HEK293 (cell line): ENCODE data around the gene KCNQ2.

Source experiments
- CTCF ChIA-PET: fragments of 350-600 bp; formaldehyde crosslinking; extraction: SDS; loops from one replicate; lab custom pipeline; 2021; ENCODE audit warnings: antibody characterized with exemption; lab: Yijun Ruan, JAX
- POLR2A ChIA-PET: fragments of 300-600 bp; formaldehyde crosslinking; extraction: SDS; loops from one replicate; lab custom pipeline; 2020; ENCODE audit warnings: antibody characterized with exemption, inconsistent platforms; lab: Yijun Ruan, JAX
- H3K27ac ChIP-seq: fragments of 200-500 bp; sonication (Bioruptor generic); 2 replicates; pipeline ENCODE4 v1.5.1; 2014; ENCODE audit warnings: low read depth, low read length, control low read depth, inconsistent platforms; ENCODE audit errors: extremely low read depth
- H3K36me3 ChIP-seq, 2 experiments: fragments of 200-500 bp in 1 of 2; sonication (Bioruptor generic) in 1 of 2; 1 replicate in 1 of 2; 2 replicates in 1 of 2; pipeline ENCODE4 v1.5.1; 2014 to 2017; ENCODE audit warnings: inconsistent platforms in 2 of 2, low read length in 2 of 2; ENCODE audit not compliant: control insufficient read depth in 2 of 2, insufficient read depth in 1 of 2
- H3K4me1 ChIP-seq: fragments of 200-500 bp; sonication (Bioruptor generic); 2 replicates; pipeline ENCODE4 v1.5.1; 2014; ENCODE audit warnings: mild to moderate bottlenecking, low read length, inconsistent platforms; ENCODE audit not compliant: control insufficient read depth, insufficient read depth
- H3K4me3 ChIP-seq: 2 replicates; pipeline ENCODE4 v1.5.1; 2011; ENCODE audit warnings: low read depth, mild to moderate bottlenecking, control low read depth, low read length, moderate library complexity
- H3K9me3 ChIP-seq: fragments of 200-500 bp; sonication (Bioruptor generic); 2 replicates; pipeline ENCODE4 v1.5.1; 2014; ENCODE audit warnings: low read depth, low read length, inconsistent platforms; ENCODE audit not compliant: control insufficient read depth, insufficient read depth
- EGR2 ChIP-seq: fragments of 450-650 bp; formaldehyde crosslinking; IDR thresholded peaks from 2 replicates; pipeline ENCODE4 v1.5.1; 2016; ENCODE audit warnings: low read depth, missing biosample characterization, missing genetic modification characterization
- GLIS1 ChIP-seq: fragments of 450-650 bp; formaldehyde crosslinking; IDR thresholded peaks from 2 replicates; pipeline ENCODE4 v1.5.1; 2016; ENCODE audit warnings: missing biosample characterization, missing genetic modification characterization
- GLIS2 ChIP-seq: fragments of 450-650 bp; formaldehyde crosslinking; IDR thresholded peaks from 2 replicates; pipeline ENCODE4 v1.5.1; 2016; ENCODE audit warnings: missing biosample characterization, missing genetic modification characterization
- KLF10 ChIP-seq: fragments of 450-650 bp; IDR thresholded peaks from 2 replicates; pipeline ENCODE4 v1.5.1; 2018; ENCODE audit warnings: missing biosample characterization, mild to moderate bottlenecking, missing genetic modification characterization
- KLF8 ChIP-seq: fragments of 450-650 bp; formaldehyde crosslinking; IDR thresholded peaks from 2 replicates; pipeline ENCODE4 v1.5.1; 2016; ENCODE audit warnings: missing biosample characterization, missing genetic modification characterization
- ZBTB20 ChIP-seq: fragments of 450-650 bp; formaldehyde crosslinking; IDR thresholded peaks from 2 replicates; pipeline ENCODE4 v1.5.1; 2016; ENCODE audit warnings: missing biosample characterization, missing genetic modification characterization
- ZBTB7A ChIP-seq: fragments of 450-650 bp; formaldehyde crosslinking; IDR thresholded peaks from 2 replicates; pipeline ENCODE4 v1.5.1; 2016; ENCODE audit warnings: low read depth, missing biosample characterization, missing genetic modification characterization
- ZBTB8A ChIP-seq: fragments of 450-650 bp; formaldehyde crosslinking; IDR thresholded peaks from 2 replicates; pipeline ENCODE4 v1.5.1; 2016; ENCODE audit warnings: missing biosample characterization, missing genetic modification characterization
- ZFHX2 ChIP-seq: fragments of 450-650 bp; formaldehyde crosslinking; conservative IDR thresholded peaks from 2 replicates; pipeline ENCODE4 v1.5.1; 2016; ENCODE audit warnings: missing biosample characterization, missing genetic modification characterization
- ZIC2 ChIP-seq: fragments of 450-650 bp; formaldehyde crosslinking; IDR thresholded peaks from 2 replicates; pipeline ENCODE4 v1.5.1; 2016; ENCODE audit warnings: missing biosample characterization, missing genetic modification characterization
- ZNF157 ChIP-seq: fragments of 450-650 bp; formaldehyde crosslinking; IDR thresholded peaks from 2 replicates; pipeline ENCODE4 v1.5.1; 2016; ENCODE audit warnings: missing biosample characterization, missing genetic modification characterization
- ZNF169 ChIP-seq: fragments of 450-650 bp; formaldehyde crosslinking; IDR thresholded peaks from 2 replicates; pipeline ENCODE4 v1.5.1; 2016; ENCODE audit warnings: missing biosample characterization, missing genetic modification characterization
- ZNF292 ChIP-seq: fragments of 450-650 bp; formaldehyde crosslinking; IDR thresholded peaks from 2 replicates; pipeline ENCODE4 v1.5.1; 2016; ENCODE audit warnings: low read depth, missing biosample characterization, missing genetic modification characterization, borderline replicate concordance
- ZNF335 ChIP-seq: fragments of 450-650 bp; formaldehyde crosslinking; conservative IDR thresholded peaks from 2 replicates; pipeline ENCODE4 v1.5.1; 2016; ENCODE audit warnings: missing biosample characterization, missing genetic modification characterization
- ZNF561 ChIP-seq: fragments of 450-650 bp; IDR thresholded peaks from 2 replicates; pipeline ENCODE4 v1.5.1; 2018; ENCODE audit warnings: missing biosample characterization, missing genetic modification characterization, borderline replicate concordance
- ZNF600 ChIP-seq: fragments of 450-650 bp; formaldehyde crosslinking; IDR thresholded peaks from 2 replicates; pipeline ENCODE4 v1.5.1; 2016; ENCODE audit warnings: missing biosample characterization, missing genetic modification characterization
- ZSCAN23 ChIP-seq: fragments of 450-650 bp; formaldehyde crosslinking; IDR thresholded peaks from 2 replicates; pipeline ENCODE4 v1.5.1; 2016; ENCODE audit warnings: missing biosample characterization, missing genetic modification characterization
- TF ChIP-seq, protein P1 (sequence below): fragments of 450-650 bp; formaldehyde crosslinking; IDR thresholded peaks from 2 replicates; pipeline ENCODE4 v1.5.1; 2017; ENCODE audit warnings: missing biosample characterization, mild to moderate bottlenecking, missing genetic modification characterization, moderate library complexity
- TF ChIP-seq, protein P2 (sequence below): fragments of 450-650 bp; IDR thresholded peaks from 2 replicates; pipeline ENCODE4 v1.5.1; 2018; ENCODE audit warnings: missing biosample characterization, mild to moderate bottlenecking, missing genetic modification characterization
- TF ChIP-seq, protein P3 (sequence below): fragments of 450-650 bp; formaldehyde crosslinking; IDR thresholded peaks from 2 replicates; pipeline ENCODE4 v1.5.1; 2017; ENCODE audit warnings: missing biosample characterization, missing genetic modification characterization
- TF ChIP-seq, protein P4 (sequence below): fragments of 450-650 bp; formaldehyde crosslinking; IDR thresholded peaks from 2 replicates; pipeline ENCODE4 v1.5.1; 2016; ENCODE audit warnings: missing biosample characterization, missing genetic modification characterization
- TF ChIP-seq, protein P5 (sequence below): fragments of 450-650 bp; formaldehyde crosslinking; optimal IDR thresholded peaks from 2 replicates; pipeline ENCODE3; 2016; ENCODE audit warnings: missing biosample characterization, mild to moderate bottlenecking, missing genetic modification characterization

The KCNQ2 gene

DNA sequence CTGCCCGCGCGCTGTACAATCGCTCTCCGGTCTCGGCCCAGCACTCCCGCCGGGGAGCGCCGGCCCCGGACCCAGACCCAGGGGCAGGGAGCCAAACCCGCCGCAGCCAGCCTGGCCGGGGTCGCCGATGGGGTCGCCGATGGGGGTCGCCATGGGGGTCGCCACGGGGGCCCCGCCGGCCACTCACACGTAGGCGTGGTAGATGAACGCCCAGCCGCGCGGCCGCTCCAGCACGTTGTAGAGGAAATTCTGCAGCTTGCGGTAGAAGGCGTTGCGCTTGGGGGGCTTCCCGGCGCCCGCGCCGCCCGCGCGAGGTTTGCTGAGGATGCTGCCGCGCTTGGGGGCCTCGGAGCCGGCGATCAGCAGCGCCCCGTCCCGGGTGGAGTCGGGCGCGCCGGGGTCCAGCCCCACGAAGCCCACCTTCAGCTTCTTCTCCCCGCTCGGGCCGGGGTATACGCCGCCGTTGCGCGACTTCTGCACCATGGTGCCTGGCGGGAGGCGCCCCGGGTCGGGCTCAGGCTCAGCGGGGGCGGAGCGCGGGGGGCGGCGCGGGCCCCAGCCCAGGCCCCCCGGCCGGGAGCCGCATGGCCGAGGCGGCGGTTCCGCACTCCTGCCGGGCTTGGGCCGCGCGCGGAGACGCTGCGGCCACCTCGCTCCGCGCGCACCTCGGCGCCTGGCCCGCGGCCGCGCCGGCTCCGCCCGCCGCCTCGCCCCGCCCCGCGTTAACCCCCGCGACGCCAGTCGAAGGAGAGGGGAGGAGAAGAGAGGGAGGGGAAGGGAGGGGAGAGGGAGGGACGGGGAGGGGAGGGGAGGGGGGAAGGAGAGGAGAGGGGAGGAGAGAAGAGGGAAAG lies at the start of gene KCNQ2:
Gene KCNQ2, minus strand, starts transcription at position 675 of the 851 bp plus-strand sequence. Its CDS starts 192 bp downstream, at position 483.
- CTCF ChIA-PET, result no interaction called here
- H3K27ac ChIP-seq, result no peak within 1 kb of the TSS; the same call in 1 of the 2 replicates
- peaks cover 3% of the 10 kb centered on the region for H3K4me1 ChIP-seq
- H3K9me3 ChIP-seq, result no peaks in the 10 kb centered on the region
- POLR2A ChIA-PET, result no interaction called here
- H3K36me3 ChIP-seq, result no peaks in the 10 kb centered on the region
- peak within 1 kb of the TSS; percentile 34 for H3K4me3 ChIP-seq
- TF ChIP-seq KLF10 (tag by site-specific recombination) (0 out of 2 replicates have a peak, but pooled peaks have one; percentile 13), GLIS1 (tag by site-specific recombination) (peak; percentile 64), ZNF169 (tag by site-specific recombination) (no peak), ZBTB20 (tag by site-specific recombination) (peak; percentile 37; the same call in 1 of the 2 replicates), ZNF561 (tag by site-specific recombination) (peak; percentile 62; the same call in 1 of the 2 replicates), ZNF335 (peak; percentile 40; the same call in 1 of the 2 replicates), ZNF292 (tag by site-specific recombination) (no peak), ZFHX2 (tag by site-specific recombination) (peak; percentile 30; the same call in 1 of the 2 replicates), ZSCAN23 (tag by site-specific recombination) (no peak), EGR2 (no peak), KLF8 (peak; percentile 42; the same call in 1 of the 2 replicates), ZNF600 (tag by site-specific recombination) (peak; percentile 67), ZIC2 (tag by site-specific recombination) (peak; percentile 79), ZBTB8A (tag by site-specific recombination) (peak; percentile 89), GLIS2 (peak; percentile 82), ZNF157 (tag by site-specific recombination) (no peak), ZBTB7A (tag by site-specific recombination) (peak; percentile 83; the same call in 1 of the 2 replicates)
- TF ChIP-seq, protein P1, sequence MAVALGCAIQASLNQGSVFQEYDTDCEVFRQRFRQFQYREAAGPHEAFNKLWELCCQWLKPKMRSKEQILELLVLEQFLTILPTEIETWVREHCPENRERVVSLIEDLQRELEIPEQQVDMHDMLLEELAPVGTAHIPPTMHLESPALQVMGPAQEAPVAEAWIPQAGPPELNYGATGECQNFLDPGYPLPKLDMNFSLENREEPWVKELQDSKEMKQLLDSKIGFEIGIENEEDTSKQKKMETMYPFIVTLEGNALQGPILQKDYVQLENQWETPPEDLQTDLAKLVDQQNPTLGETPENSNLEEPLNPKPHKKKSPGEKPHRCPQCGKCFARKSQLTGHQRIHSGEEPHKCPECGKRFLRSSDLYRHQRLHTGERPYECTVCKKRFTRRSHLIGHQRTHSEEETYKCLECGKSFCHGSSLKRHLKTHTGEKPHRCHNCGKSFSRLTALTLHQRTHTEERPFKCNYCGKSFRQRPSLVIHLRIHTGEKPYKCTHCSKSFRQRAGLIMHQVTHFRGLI, result peak; percentile 73
- TF ChIP-seq, protein P2, sequence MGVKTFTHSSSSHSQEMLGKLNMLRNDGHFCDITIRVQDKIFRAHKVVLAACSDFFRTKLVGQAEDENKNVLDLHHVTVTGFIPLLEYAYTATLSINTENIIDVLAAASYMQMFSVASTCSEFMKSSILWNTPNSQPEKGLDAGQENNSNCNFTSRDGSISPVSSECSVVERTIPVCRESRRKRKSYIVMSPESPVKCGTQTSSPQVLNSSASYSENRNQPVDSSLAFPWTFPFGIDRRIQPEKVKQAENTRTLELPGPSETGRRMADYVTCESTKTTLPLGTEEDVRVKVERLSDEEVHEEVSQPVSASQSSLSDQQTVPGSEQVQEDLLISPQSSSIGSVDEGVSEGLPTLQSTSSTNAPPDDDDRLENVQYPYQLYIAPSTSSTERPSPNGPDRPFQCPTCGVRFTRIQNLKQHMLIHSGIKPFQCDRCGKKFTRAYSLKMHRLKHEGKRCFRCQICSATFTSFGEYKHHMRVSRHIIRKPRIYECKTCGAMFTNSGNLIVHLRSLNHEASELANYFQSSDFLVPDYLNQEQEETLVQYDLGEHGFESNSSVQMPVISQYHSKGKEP (tag by site-specific recombination), result no peak
- TF ChIP-seq, protein P3, sequence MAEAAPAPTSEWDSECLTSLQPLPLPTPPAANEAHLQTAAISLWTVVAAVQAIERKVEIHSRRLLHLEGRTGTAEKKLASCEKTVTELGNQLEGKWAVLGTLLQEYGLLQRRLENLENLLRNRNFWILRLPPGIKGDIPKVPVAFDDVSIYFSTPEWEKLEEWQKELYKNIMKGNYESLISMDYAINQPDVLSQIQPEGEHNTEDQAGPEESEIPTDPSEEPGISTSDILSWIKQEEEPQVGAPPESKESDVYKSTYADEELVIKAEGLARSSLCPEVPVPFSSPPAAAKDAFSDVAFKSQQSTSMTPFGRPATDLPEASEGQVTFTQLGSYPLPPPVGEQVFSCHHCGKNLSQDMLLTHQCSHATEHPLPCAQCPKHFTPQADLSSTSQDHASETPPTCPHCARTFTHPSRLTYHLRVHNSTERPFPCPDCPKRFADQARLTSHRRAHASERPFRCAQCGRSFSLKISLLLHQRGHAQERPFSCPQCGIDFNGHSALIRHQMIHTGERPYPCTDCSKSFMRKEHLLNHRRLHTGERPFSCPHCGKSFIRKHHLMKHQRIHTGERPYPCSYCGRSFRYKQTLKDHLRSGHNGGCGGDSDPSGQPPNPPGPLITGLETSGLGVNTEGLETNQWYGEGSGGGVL (tag by site-specific recombination), result peak; percentile 15; the same call in 1 of the 2 replicates
- TF ChIP-seq, protein P4, sequence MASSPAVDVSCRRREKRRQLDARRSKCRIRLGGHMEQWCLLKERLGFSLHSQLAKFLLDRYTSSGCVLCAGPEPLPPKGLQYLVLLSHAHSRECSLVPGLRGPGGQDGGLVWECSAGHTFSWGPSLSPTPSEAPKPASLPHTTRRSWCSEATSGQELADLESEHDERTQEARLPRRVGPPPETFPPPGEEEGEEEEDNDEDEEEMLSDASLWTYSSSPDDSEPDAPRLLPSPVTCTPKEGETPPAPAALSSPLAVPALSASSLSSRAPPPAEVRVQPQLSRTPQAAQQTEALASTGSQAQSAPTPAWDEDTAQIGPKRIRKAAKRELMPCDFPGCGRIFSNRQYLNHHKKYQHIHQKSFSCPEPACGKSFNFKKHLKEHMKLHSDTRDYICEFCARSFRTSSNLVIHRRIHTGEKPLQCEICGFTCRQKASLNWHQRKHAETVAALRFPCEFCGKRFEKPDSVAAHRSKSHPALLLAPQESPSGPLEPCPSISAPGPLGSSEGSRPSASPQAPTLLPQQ (tag by site-specific recombination), result no peak
- TF ChIP-seq, protein P5, sequence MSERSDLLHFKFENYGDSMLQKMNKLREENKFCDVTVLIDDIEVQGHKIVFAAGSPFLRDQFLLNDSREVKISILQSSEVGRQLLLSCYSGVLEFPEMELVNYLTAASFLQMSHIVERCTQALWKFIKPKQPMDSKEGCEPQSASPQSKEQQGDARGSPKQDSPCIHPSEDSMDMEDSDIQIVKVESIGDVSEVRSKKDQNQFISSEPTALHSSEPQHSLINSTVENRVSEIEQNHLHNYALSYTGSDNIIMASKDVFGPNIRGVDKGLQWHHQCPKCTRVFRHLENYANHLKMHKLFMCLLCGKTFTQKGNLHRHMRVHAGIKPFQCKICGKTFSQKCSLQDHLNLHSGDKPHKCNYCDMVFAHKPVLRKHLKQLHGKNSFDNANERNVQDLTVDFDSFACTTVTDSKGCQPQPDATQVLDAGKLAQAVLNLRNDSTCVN, result peak; percentile 74
